HCT116 (cell line): ENCODE measurements around the gene BCL11A. TPM values are rescaled to one million over a fixed set of nuclear protein-coding genes. Genes with fewer than 3 reads are reported as not detected.

Experiments
- ATAC-seq: fragments of 200-7000 bp; cut with Tn5 transposase; 2 replicates; pipeline ENCODE4 v1.9.1; 2020; ENCODE audit warnings: mild to moderate bottlenecking, moderate library complexity
- BruUV-seq: library from RNA; stranded (reverse); fragments of 400-500 nt; replicated peaks from 2 replicates; lab custom pipeline; 2021; lab: Mats Ljungman, UMichigan
- CTCF ChIA-PET: fragments of 300-600 bp; sonication (Branson Sonifier 250); formaldehyde crosslinking; loops from one replicate; lab custom pipeline; 2021; ENCODE audit warnings: antibody characterized with exemption; lab: Charles Lee
- POLR2A ChIA-PET: fragments of 300-600, 350-600 bp; sonication (Branson Sonifier 250); formaldehyde crosslinking; loops from one replicate; lab custom pipeline; 2021; ENCODE audit warnings: antibody characterized with exemption; lab: Charles Lee
- RAD21 ChIA-PET, 2 experiments: fragments of 300-600 bp; sonication (Branson Sonifier 250); formaldehyde crosslinking; loops; one replicate each; lab custom pipeline; 2023; ENCODE audit warnings: low total read pairs in 2 of 2; ENCODE audit not compliant: uncharacterized antibody in 2 of 2, unreplicated experiment in 2 of 2, low non-redundant PET in 1 of 2; lab: Charles Lee
- DNase-seq: peaks from one replicate; pipeline ENCODE4 v3.0.0-alpha.2; 2010; ENCODE audit warnings: low read depth, low spot score
- H2AFZ ChIP-seq: fragments of 200-600 bp; shearing (Covaris generic), sonication (generic); 2 replicates; pipeline ENCODE4 v1.6.1; 2017; ENCODE audit warnings: low read depth, mixed run types, mixed read lengths, antibody characterized with exemption, low read length; ENCODE audit not compliant: poor library complexity, severe bottlenecking
- H3K27ac ChIP-seq: 2 replicates; pipeline ENCODE4 v1.5.1; 2012; ENCODE audit warnings: low read depth, low read length
- H3K27me3 ChIP-seq: fragments of 200-600 bp; sonication (generic); 2 replicates; pipeline ENCODE4 v1.6.1; 2016; ENCODE audit warnings: mixed run types, low read length, mixed read lengths; ENCODE audit not compliant: insufficient read depth
- H3K36me3 ChIP-seq, 2 experiments: fragments of 200-500 bp in 1 of 2; fragments of 200-600 bp in 1 of 2; sonication (Bioruptor generic) in 1 of 2; sonication (generic) in 1 of 2; 2 replicates each; pipeline versions ENCODE4 v1.5.1 to v1.6.1; 2014 to 2016; ENCODE audit warnings: low read length in 2 of 2, inconsistent platforms in 1 of 2, mixed read lengths in 1 of 2, mixed run types in 1 of 2; ENCODE audit not compliant: insufficient read depth in 2 of 2, control insufficient read depth in 1 of 2
- H3K4me1 ChIP-seq, 2 experiments: fragments of 200-600 bp in 1 of 2; sonication (generic) in 1 of 2; 2 replicates each; pipeline versions ENCODE4 v1.5.1 to v1.6.1; 2012 to 2017; ENCODE audit warnings: low read length in 2 of 2, inconsistent platforms in 1 of 2, mild to moderate bottlenecking in 1 of 2, mixed read lengths in 1 of 2, mixed run types in 1 of 2, moderate library complexity in 1 of 2; ENCODE audit not compliant: insufficient read depth in 2 of 2, control insufficient read depth in 1 of 2
- H3K4me2 ChIP-seq: fragments of 200-600 bp; sonication (generic); 2 replicates; pipeline ENCODE4 v1.6.1; 2017; ENCODE audit warnings: mixed run types, low read length, mixed read lengths
- H3K4me3 ChIP-seq, 2 experiments: fragments of 200-600 bp in 1 of 2; sonication (generic) in 1 of 2; replicated peaks in 1 of 2; 2 replicates each; pipeline ENCODE4 v1.5.1; 2011 to 2016; ENCODE audit warnings: low read length in 2 of 2, control low read depth in 1 of 2, low read depth in 1 of 2, mild to moderate bottlenecking in 1 of 2, mixed read lengths in 1 of 2, mixed run types in 1 of 2
- H3K79me2 ChIP-seq: fragments of 200-600 bp; sonication (generic); 2 replicates; pipeline ENCODE4 v1.6.1; 2017; ENCODE audit warnings: mild to moderate bottlenecking, mixed run types, low read length, moderate library complexity, mixed read lengths; ENCODE audit not compliant: insufficient read depth
- H3K9ac ChIP-seq: fragments of 200-600 bp; sonication (generic); 2 replicates; pipeline ENCODE4 v1.6.1; 2016; ENCODE audit warnings: low read length, mixed read lengths
- H3K9me2 ChIP-seq: fragments of 200-600 bp; sonication (generic), shearing (Covaris generic); 2 replicates; pipeline ENCODE4 v1.6.1; 2017; ENCODE audit warnings: mixed run types, mild to moderate bottlenecking, moderate library complexity; ENCODE audit not compliant: insufficient read depth
- H3K9me3 ChIP-seq, 2 experiments: fragments of 200-500 bp in 1 of 2; fragments of 200-600 bp in 1 of 2; sonication (Bioruptor generic) in 1 of 2; sonication (generic) in 1 of 2; 2 replicates each; pipeline ENCODE4 v1.6.1; 2014 to 2017; ENCODE audit warnings: low read length in 2 of 2, mixed read lengths in 2 of 2, inconsistent platforms in 1 of 2, low read depth in 1 of 2, mild to moderate bottlenecking in 1 of 2, mixed run types in 1 of 2, moderate library complexity in 1 of 2; ENCODE audit not compliant: control insufficient read depth in 1 of 2, insufficient read depth in 1 of 2
- H4K20me1 ChIP-seq: fragments of 200-600 bp; sonication (generic), shearing (Covaris generic); 2 replicates; pipeline ENCODE4 v1.6.1; 2017; ENCODE audit warnings: mixed run types, mild to moderate bottlenecking, moderate library complexity; ENCODE audit not compliant: insufficient read depth
- CBX3 ChIP-seq: IDR thresholded peaks from 2 replicates; pipeline ENCODE4 v1.6.1; 2012; ENCODE audit warnings: low read depth
- CEBPB ChIP-seq: IDR thresholded peaks from 2 replicates; pipeline ENCODE4 v1.6.1; 2012; ENCODE audit warnings: low read depth
- EZH2 ChIP-seq: fragments of 200-600 bp; sonication (generic); IDR thresholded peaks from 2 replicates; pipeline ENCODE4 v1.6.1; 2017; ENCODE audit warnings: antibody characterized with exemption, mixed run types
- EZH2phosphoT487 ChIP-seq: fragments of 200-600 bp; IDR thresholded peaks from 2 replicates; pipeline ENCODE4 v1.6.1; 2018; ENCODE audit warnings: antibody characterized with exemption, borderline replicate concordance
- JUND ChIP-seq: IDR thresholded peaks from 2 replicates; pipeline ENCODE4 v1.6.1; 2012
- POLR2AphosphoS5 ChIP-seq: IDR thresholded peaks from 2 replicates; pipeline ENCODE4 v1.6.1; 2011; ENCODE audit warnings: mild to moderate bottlenecking, low read depth, low read length, moderate library complexity
- RAD21 ChIP-seq: IDR thresholded peaks from 2 replicates; pipeline ENCODE4 v1.6.1; 2012; ENCODE audit warnings: low read depth, mild to moderate bottlenecking
- SIN3A ChIP-seq: IDR thresholded peaks from 2 replicates; pipeline ENCODE4 v1.6.1; 2012; ENCODE audit warnings: low read depth
- TCF7L2 ChIP-seq: IDR thresholded peaks from 2 replicates; pipeline ENCODE4 v1.7.0; 2011; ENCODE audit warnings: borderline replicate concordance, inconsistent platforms; ENCODE audit not compliant: insufficient read depth, insufficient read length; ENCODE audit errors: extremely low read depth
- YY1 ChIP-seq: IDR thresholded peaks from 2 replicates; pipeline ENCODE4 v1.6.1; 2011; ENCODE audit warnings: low read length, low read depth, moderate library complexity, mild to moderate bottlenecking; ENCODE audit not compliant: insufficient replicate concordance; ENCODE audit errors: extremely low read depth
- ZBTB33 ChIP-seq: IDR thresholded peaks from 2 replicates; pipeline ENCODE4 v1.6.1; 2011; ENCODE audit warnings: mild to moderate bottlenecking, low read length, moderate library complexity; ENCODE audit not compliant: insufficient replicate concordance; ENCODE audit errors: extremely low read depth
- ZNF274 ChIP-seq: fragments of 200-500 bp; sonication (Bioruptor generic); IDR thresholded peaks from 2 replicates; pipeline ENCODE4 v1.6.1; 2014; ENCODE audit warnings: mild to moderate bottlenecking, low read depth, low read length, inconsistent platforms
- intact Hi-C: fragments of 100-400 bp; cut with micrococcal nuclease; formaldehyde crosslinking; loops from 2 replicates; pipeline ENCODE4 v1.10.0; 2022
- total RNA-seq: library from RNA; stranded (reverse); gene quantifications from one replicate; pipeline ENCODE4 v1.2.1, GENCODE V29; 2021; ENCODE audit not compliant: unreplicated experiment
- TF ChIP-seq, protein P1 (sequence below): IDR thresholded peaks from 2 replicates; pipeline ENCODE4 v1.6.1; 2012

Gene BCL11A
- total RNA-seq, 1 experiment from 2014 or later = 0.71 TPM

- Histone ChIP-seq H3K27me3 (peaks cover 16% of the 10 kb centered on the region; the same call in 1 of the 2 replicates), H4K20me1 (no peaks in the 10 kb centered on the region), H2AFZ (no peak overlapping the region), H3K4me3 (no peak overlapping the region), H3K4me2 (no peak overlapping the region), H3K79me2 (no peaks in the 10 kb centered on the region), H3K4me1 (no peaks in the 10 kb centered on the region), H3K27ac (no peak overlapping the region), H3K9me3 (no peaks in the 10 kb centered on the region), H3K9me2 (no peaks in the 10 kb centered on the region), H3K9ac (no peak overlapping the region), H3K36me3 (no peaks in the 10 kb centered on the region)
- RAD21 ChIA-PET = interaction anchor here in 1 of 2 experiments (1.5 kb wide), 1 partner anchor 53 kb away, joined by 4 read pairs; no protein-coding TSS in a partner anchor
- POLR2A ChIA-PET = no interaction called here
- TF ChIP-seq YY1 (no peak), EZH2phosphoT487 (no peak), CEBPB (no peak), TCF7L2 (no peak), EZH2 (no peak), JUND (no peak), RAD21 (no peak), ZBTB33 (no peak), POLR2AphosphoS5 (no peak), SIN3A (no peak), CBX3 (no peak), ZNF274 (no peak)
- TF ChIP-seq, protein P1, sequence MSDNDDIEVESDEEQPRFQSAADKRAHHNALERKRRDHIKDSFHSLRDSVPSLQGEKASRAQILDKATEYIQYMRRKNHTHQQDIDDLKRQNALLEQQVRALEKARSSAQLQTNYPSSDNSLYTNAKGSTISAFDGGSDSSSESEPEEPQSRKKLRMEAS = no peak
- intact Hi-C loops = no loop called here
- no peak for DNase-seq
- CTCF ChIA-PET = interaction anchor here (1.3 kb wide), 1 partner anchor 178 kb away, joined by 3 read pairs; no protein-coding TSS in a partner anchor
- no TSS peak for BruUV-seq
- ATAC-seq = no peak
Measured at GRCh38 chr2:60496956-60497355, 56.5 kb downstream of the BCL11A start.
